GM21390 (cell line): Measurements from ENCODE around the gene ARHGAP15.

ENCODE experiments used
- ATAC-seq: cut with Tn5 transposase; IDR thresholded peaks from one replicate; pipeline ENCODE4 v1.9.1; 2021; ENCODE audit not compliant: unreplicated experiment

The ARHGAP15 gene

DNA sequence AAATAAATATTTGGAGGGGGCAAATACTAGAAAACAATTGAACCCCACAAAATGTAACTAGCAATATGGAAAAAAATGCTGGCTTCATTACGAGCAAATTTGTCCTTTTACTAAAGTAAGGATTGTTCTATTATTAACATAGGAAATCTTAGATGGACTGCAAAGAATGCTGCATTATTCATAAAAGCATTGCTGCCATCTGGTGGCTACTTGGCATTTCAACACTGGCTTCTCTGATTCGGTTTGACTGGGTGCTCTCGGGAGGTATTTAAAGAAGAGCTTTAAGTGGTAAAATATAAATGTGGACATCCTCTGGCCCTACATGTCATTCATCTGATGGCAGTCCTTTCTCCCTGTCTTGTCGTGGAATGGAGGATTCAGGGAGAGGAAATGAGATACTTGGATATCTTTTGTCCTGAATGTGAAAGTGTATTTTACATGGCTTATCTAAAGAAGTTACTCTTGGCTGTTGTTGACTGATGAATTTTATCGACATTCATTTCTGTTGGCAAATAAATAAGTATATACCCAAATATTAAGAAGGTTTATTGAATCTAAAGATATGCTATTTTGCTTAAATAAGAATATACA is 130.2 kb downstream of the ARHGAP15 start:
- peak; percentile 39 for ATAC-seq

DNA sequence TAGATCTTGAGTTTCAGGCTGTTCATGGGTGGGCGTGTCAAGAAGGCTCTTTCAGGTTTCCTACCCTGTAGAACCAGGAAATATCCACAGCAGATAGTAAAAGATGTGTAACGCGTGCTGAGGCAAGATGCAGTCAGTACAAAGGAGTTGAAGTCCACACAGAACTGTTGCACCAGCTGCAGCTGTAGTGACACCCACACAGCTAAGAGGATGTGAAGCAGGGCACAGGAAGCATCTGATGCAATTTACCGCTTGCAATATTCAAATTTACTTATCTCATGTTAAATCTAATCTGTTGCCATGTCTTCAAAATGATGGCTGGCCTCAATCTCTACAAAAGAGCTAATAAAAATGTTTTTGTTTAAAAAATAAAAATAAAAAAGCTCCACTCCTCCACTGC is 132.8 kb downstream of the ARHGAP15 start:
- peak; percentile 62 for ATAC-seq

DNA sequence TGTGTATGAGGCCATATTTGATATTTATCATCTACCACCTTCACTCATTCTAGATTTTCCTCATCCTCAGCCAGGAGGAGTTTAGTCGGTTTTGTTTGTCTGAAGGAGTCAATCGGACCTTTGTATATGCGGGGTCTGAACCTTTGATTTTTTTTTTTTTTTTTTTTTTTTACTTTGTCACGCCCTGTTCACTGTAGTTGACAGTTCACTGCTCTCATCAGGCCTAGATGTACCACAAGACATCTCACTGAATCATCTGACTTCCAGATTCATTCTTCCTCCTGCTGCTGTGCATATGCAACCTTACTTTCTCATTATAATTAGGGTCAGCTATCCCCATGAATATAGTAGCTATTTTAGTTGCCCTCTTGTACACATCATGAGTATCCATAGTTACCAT is 133.2 kb downstream of the ARHGAP15 start:
- ATAC-seq, result no peak

DNA sequence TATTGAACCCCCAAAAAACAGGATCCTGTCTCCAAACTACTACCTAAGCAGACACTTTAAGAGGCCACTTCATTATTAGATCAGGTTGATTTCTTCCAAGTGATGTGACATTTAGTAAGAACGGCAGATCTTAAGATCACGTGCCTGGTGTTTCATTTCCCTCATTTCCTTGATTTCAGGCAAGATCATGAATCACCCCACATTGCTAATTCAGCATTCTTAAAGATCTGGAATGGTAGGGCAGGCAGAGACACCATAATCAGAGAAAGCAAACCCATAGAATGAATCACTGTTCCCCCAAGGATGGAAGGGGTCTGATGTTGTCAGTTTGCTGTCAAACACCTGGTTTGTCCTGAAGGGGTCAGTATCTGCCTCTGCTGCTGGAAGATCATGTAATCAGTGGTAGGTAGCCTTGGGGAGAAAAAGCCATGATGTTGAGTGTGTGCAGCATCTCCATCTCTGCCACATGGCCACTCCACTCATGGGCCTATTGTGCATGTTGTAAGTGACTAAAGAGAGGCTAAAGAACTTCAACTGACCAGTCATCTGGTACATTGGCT is 133.9 kb downstream of the ARHGAP15 start:
- ATAC-seq, result no peak

DNA sequence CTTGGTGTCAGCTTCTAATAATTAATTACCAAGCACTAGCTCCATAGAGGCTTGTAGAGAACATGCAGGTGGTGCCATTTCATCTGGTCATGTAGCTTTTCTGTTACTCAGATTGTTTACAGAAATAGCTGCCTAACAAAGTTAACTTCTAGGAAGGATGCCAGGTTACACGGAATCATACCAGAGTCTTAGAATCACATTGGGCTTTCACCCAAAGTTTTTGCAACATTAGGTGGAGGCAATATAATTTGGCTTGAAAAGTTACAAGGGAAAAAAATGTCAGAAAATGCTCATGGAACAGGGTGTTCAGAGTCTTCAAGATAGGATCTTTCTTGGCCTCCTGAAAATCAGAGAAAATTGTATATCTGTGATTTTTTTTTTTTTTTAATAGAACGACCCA is 135.6 kb downstream of the ARHGAP15 start:
- no peak for ATAC-seq

DNA sequence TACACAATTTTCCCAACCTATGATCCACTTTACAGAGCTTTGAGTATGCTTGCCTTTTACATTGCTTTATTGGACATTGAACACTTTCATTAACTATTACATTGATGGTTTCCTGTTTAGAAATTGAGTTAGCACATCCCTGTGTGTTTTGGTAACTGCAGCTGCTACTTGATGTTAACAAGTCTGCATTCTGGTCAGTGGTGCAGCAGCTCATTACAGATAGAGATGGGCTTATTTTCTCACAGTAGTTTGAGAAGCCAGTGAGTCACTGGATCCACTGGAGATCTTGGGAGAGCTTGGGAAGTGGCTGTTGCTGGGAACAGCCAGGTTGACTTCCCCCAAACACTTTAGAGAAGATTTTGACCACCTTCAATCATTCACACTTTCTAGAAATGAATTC is 150.5 kb downstream of the ARHGAP15 start:
- no peak for ATAC-seq

DNA sequence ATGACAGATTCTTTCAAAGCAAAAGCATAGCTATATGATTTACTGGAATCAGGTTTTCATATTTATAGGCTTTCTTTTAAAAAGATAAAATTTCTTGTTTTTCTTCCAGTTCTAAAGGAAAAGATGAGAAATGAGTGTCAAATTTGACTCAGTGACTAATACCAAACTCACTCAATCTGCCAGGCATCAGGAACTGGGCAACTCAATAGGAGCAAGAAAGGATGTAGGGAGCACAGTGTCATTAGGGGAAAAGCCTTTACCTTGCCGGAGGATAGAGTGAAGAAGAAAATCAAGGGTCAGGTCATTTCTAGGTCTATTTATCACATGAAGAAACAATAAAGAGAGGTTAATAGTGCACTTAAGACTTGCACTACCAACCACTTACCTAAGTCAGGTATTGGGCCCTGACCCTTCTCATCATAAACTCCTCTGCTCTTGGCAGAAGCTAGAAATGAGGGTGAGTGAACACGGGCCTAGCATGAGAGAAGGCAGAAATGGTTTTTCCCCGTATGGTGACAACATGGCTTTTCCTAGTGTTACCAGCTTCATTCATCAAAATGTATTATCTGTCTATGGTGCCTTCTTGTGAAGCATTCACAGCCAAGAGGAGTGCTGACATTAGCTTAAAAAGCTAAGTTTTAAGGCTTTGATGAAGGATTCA is 151.0 kb downstream of the ARHGAP15 start:
- ATAC-seq, result no peak

DNA sequence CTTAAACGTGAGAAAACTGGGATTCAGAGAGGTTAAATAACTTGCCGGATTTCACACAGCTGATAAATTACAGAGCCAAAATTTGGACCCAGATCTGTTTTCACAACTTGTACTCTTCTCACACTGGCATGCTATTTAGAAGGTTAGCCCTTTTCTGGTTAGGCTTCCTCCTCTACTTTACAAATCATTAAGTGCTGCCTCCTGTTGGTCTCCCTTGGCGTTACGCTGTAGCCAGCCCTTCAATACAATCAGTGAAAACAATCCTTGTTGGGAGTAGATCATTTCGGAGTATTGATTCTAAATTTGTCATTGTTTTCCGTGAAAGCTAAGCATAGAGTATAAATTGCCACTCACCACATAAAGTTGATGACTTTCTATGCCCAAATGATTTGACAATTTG is 153.5 kb downstream of the ARHGAP15 start:
- no peak for ATAC-seq

DNA sequence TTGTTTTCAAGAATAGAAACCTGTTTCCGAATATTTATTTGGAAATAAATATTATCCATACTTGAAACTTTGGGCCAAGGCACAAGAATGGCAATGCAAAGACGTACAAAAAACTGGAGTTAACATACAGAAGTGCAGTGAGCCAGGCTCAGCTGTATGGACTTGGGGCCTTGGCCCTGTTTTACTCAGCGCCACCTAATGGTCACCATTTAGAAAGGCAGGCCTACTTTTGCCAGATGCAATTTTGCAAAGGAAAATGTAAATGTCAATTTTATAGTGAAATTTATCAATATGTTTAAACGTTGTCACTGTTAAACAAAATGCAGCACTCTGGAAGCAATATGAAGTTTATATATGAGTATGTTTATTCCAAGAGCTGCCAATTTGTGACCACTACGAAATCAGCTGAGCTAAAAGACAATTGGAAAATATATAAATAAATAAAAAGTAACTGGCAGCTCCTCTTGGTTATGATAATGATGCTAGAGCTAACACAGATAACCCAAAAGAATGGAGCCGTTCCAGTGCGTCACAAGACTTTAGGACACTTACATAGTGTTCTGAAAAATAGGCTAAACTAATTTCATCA is 155.0 kb downstream of the ARHGAP15 start:
- ATAC-seq, result no peak

DNA sequence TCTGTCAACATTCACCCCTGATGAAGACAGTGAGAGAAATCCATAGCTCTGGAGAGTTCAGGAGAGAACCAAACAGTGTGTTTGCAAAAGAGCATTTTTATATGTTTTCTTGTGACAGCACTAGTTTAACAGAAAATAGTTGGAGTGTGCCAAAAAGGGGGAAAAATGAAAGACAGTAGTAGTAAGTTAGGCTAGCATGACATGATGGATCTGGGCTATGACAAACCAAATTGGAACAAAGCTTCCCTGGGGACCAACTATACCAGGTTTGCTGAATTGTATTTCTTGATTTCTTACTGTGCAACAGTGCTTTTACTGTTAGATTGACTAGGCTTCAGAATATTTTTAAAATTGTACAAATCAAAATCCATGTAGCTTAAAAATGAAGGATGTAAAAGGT is 159.8 kb downstream of the ARHGAP15 start:
- no peak for ATAC-seq

DNA sequence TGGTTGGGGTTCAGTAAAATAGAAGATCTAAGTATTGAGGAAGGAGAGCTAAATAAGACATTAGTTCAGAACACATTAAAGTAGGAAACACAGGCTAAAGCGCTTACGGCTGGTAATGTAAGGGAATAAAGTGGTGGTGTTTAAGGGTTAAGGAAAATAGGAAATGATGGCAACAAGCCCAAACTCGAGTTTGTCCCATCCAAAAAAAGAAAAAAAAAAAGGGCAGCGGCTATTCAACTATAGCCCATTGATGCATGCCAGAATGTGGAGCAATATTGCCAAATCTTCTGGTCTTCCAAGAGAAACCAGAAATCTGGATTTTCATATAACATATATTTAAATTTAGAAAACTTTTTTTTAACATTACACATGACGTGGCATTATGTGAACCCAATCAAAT is 161.0 kb downstream of the ARHGAP15 start:
- ATAC-seq, result no peak

DNA sequence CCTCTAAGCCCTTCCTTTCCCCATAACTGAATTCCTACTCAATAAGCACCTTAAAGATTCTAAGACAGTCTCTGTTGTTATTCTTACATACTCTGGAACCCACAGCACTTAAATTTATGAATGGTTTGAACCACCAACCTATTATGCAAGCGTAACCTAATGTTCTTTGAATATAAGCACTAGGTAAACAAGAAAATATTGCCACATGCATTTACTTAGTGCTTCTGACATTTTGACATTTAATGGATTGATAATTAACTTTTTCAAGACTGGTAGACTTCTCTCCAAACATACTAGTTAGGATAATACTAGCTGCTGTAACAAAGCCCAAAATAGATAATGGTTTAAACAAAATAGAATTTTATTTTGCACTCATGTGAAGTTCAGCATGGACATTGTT is 164.8 kb downstream of the ARHGAP15 start:
- ATAC-seq, result no peak

DNA sequence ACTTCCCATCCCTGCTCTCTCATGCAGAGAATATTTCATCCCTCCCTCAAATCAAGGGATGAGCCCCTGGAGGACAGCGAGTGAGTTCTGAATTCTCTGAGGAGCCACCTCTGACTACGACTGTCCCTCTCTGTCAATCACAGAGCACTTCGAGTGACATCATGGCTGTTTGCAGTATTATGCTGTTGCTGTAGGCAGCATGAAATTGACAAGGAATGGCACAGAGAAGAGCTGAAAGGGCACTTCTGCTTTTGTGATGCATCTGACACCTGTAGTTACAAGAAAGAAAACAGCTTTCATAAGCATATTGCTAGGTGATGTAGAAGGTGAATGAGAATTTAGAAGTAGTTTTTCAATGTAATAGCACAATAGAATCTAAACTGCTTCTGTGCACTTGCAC is 166.9 kb downstream of the ARHGAP15 start:
- peak; percentile 44 for ATAC-seq

DNA sequence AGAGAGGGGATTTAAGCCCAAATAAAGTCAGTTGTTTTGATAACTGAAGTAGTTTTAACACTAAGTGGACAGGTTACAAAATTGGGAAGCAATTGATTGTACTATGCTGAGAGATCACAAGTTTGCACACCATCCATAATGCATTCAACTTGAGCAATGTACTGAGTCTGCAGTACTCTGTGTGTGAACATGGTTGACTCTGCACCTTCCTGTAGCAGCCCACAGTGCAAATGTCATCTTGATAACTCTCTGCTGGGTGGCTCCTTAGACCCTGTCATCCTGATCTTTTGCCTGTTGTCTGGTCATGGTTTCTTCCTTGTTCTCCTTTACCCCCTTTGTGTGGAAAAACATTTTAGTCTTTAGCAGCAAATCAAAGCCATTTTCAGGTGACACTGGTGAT is 168.0 kb downstream of the ARHGAP15 start:
- ATAC-seq, result no peak

DNA sequence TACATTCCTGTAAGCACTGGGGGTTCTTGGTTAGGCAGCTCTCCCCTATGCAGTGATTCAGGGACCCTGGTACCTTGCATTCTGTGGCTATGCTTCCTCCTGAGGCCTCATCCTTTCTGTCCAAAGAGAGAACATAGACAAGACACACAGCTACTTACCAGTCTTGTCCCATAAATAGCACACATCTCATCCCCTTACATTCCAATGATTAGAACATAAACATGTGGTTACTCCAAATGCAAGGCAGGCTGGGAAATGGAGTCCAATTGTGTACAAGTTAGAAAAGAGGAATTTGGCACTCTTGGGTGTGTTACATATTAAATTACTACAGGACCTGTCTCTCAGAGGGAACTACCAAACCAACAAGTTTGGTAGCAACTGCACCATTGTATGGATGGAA is 171.3 kb downstream of the ARHGAP15 start:
- no peak for ATAC-seq

DNA sequence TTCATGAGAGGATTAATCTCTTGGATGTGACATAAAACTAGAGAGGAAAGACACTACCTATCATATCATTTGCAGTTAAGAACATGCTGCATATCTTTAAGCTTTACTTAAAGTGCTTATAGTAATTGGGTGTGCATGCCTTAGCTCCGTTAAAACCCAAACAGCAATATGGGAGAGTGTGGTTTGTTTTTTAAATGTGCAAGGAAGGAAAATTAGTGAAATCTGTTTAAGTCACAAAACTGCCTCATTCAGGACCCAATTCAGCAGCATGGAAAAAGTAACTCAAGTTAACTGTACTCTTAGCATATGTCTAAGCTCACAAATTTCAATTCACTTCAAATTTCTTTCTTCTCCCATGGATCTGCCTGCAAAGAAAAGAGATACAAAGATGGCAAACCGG is 182.2 kb downstream of the ARHGAP15 start:
- ATAC-seq, result no peak

DNA sequence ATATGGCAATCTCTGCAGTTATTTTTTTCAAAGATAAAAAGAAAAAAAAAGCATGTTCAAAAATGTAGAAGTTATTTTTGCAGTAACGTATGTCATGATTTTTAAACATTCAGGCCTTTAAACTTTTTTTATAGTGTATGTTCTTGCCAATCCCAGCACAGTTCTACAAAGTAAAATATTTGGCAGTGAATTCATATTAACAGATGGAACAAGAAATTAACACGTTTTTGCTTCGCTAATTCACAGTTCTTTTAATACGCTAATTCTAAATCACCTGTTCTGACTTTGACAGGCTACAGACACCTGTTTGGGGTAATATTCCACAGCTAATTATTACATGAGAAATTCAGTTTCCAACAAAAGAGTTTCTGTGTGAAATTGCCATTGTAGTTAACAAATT is 183.2 kb downstream of the ARHGAP15 start:
- ATAC-seq, result no peak

DNA sequence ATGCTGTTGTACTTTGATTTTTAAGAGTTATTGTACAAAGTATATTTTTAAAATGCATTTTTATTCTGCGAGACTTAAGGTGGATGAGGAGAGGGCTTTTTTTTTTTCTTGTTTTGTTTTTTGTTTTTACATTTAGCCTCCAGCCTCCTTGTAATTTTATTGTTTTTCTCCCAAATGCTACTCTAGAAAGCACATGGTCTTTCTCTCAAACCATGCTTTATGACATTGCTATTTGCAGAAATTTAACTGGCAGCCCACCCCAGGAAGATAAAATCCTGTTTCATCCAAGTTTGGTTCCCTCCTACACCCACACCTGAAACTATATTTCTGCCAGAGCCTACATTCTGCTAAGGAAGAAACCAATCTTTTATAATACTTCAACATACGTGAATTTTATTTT is 184.6 kb downstream of the ARHGAP15 start:
- ATAC-seq, result no peak

DNA sequence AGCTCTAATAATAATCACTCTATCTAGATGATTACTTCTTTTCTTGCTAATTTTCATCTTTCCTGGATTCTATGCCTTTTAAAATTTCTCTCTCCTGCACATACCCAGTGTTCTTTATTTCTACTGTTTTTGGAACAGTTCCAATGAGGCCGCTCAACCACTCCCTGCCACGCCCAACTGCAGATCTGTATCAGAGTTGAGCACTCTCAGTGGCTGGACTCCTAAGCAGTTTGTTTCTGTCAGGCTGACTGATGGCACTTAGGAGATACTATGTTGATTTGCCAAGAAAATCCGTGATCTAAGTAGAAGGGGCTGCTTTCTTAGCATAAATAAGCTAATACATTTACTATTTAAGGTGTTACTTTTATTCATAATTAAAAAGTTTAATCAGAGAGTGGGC is 192.8 kb downstream of the ARHGAP15 start:
- ATAC-seq, result no peak

DNA sequence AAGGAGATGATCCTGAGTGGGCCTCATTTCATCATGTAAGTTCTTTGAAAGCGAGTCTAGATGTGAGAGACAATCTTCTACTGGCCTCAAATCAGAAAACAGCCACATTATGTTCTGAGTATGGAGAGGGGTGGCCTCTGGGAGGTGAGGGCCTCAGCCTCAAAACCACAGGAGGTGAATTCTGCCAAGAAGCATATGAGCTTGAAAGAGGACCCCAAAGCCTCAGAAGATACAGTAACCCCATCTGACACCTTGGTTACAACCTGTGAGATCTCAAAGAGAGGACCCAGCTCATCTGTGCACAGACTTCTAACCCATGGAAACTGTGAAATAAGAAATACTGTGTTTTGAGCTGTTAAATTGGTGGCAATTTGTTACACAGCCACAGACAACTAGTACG is 200.1 kb downstream of the ARHGAP15 start:
- ATAC-seq, result no peak

DNA sequence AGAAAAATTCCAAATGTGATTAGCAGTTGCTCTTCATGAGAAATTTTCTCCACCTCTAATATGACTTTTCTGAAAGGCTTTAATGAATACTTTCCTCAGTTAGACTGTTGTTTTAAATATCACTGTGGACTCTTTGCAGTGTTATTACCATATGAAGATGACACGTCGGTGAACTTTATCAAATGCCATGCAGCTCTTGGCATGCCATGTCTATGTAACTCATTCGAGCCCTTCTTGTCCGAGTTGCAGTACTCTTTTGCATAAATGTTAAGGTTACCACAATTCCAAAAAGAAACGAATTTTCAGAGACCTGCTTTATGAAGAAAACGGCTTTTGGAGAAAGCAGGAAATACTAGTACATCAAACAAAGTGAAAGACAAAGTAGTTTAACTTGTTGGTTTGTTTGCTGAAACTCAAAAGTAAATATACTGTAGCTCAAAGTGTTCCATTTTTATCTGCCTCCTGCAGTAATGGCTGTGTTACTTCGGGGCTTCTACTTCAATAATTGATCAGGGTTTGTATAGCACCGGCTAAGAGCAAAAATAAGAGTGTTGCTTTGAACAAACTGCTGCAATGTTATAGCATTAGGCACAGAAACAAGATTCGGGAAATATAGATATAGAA is 204.1 kb downstream of the ARHGAP15 start:
- no peak for ATAC-seq

DNA sequence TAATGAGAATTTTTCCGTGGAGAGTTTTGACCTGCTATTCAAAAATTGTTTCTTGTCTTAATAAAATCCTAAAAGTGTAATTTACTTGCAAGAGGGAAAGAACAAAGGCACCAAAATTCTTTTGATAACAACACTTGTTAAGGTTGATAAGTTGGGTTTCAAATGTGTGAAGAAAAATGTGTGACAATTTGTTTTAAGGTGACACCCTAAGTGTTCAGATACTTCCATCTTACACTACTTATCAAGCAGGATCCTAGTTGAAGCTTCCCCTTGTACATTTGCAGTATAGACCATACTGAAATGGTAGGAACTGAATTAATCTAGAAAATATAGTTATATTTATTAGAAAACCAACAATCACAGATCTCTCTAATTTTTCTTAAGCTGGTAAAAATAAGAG is 204.6 kb downstream of the ARHGAP15 start:
- no peak for ATAC-seq
